ENCODE data around the gene VCL.

The VCL gene

GRCh38 chr10:74088722-74089121, 90.8 kb downstream of the VCL start:
- no peak overlapping the region for H3K4me3 ChIP-seq (ENCODE audit: control insufficient read depth, low read depth, low read length)
- DNase-seq (ENCODE audit: low read depth) = no peak
- no peak for TF ChIP-seq CTCF (conservative IDR thresholded peaks at IDR 0.05; ENCODE audit: control insufficient read depth, insufficient read depth, low read depth, low read length)

GRCh38 chr10:74092372-74092771, 94.5 kb downstream of the VCL start:
- TF ChIP-seq CTCF (conservative IDR thresholded peaks at IDR 0.05; ENCODE audit: control insufficient read depth, insufficient read depth, low read depth, low read length) = no peak
- no peak for DNase-seq (ENCODE audit: low read depth)
- no peak overlapping the region for H3K4me3 ChIP-seq (ENCODE audit: control insufficient read depth, low read depth, low read length)

GRCh38 chr10:74093530-74094164, 95.7 kb downstream of the VCL start:
- TF ChIP-seq CTCF (conservative IDR thresholded peaks at IDR 0.05; ENCODE audit: control insufficient read depth, insufficient read depth, low read depth, low read length) = no peak
- DNase-seq (ENCODE audit: low read depth) = no peak

DNA sequence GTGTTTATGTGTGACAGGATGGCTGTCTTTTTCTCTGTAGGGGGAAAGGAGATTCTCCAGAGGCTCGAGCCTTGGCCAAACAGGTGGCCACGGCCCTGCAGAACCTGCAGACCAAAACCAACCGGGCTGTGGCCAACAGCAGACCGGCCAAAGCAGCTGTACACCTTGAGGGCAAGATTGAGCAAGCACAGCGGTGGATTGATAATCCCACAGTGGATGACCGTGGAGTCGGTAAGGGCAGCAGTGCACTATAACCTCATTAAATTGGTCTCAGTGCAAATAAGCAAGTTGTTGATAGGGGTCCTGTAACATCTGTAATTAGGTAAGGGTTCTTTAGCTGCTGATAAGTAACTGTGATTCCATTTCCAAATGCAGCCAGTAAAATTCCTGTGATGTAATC, 96.3 kb downstream of the VCL start:
- DNase-seq (ENCODE audit: low read depth) = no peak
- TF ChIP-seq CTCF (conservative IDR thresholded peaks at IDR 0.05; ENCODE audit: control insufficient read depth, insufficient read depth, low read depth, low read length) = no peak

More at GRCh38 chr10:74093530-74094164, 95.7 kb downstream of the VCL start:
- no peak overlapping the region for H3K4me3 ChIP-seq (ENCODE audit: control insufficient read depth, low read depth, low read length)

DNA sequence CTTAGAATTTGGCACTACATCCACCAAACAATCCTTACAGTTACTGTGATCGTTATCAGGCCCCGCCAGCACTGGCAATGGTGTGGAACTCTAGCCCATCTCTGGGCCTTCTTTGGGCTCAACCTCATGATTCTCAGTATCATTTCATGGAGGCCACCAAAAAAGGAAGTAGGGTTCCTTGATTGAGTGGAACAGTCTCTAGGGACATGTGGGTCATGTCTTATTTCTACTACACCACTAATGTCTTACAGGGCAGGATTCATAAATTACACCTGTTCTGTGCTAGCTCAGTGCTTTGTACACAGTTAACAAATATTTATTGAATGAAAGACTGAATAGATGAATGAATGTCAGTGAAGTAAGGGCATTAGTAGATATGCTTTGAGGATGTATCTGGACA, 98.9 kb downstream of the VCL start:
- no peak overlapping the region for H3K4me3 ChIP-seq (ENCODE audit: control insufficient read depth, low read depth, low read length)
- DNase-seq (ENCODE audit: low read depth) = no peak
- no peak for TF ChIP-seq CTCF (conservative IDR thresholded peaks at IDR 0.05; ENCODE audit: control insufficient read depth, insufficient read depth, low read depth, low read length)

More for the DNA sequence above, 96.3 kb downstream of the VCL start:
- no peak overlapping the region for H3K4me3 ChIP-seq (ENCODE audit: control insufficient read depth, low read depth, low read length)

- no peak for DNase-seq (ENCODE audit: low read depth)
- no peak overlapping the region for H3K4me3 ChIP-seq (ENCODE audit: control insufficient read depth, low read depth, low read length)
- no peak for TF ChIP-seq CTCF (conservative IDR thresholded peaks at IDR 0.05; ENCODE audit: control insufficient read depth, insufficient read depth, low read depth, low read length)
Measured at GRCh38 chr10:74097776-74098175, 99.9 kb downstream of the VCL start.

- no peak overlapping the region for H3K4me3 ChIP-seq (ENCODE audit: control insufficient read depth, low read depth, low read length)
- TF ChIP-seq CTCF (conservative IDR thresholded peaks at IDR 0.05; ENCODE audit: control insufficient read depth, insufficient read depth, low read depth, low read length) = no peak
- DNase-seq (ENCODE audit: low read depth) = no peak
Measured at GRCh38 chr10:74099420-74099819, 101.5 kb downstream of the VCL start.
